PC-9 (cell line): ENCODE results near the gene LRMDA.

ENCODE experiments used
- EZH2 ChIP-seq: fragments of 200-600 bp; sonication (generic); IDR thresholded peaks from 2 replicates; pipeline ENCODE4 v1.8.0; 2017; ENCODE audit warnings: antibody characterized with exemption, low read depth
- TF ChIP-seq, protein P1 (sequence below): fragments of 200-600 bp; sonication (generic); conservative IDR thresholded peaks from 2 replicates; pipeline ENCODE4 v1.6.1; 2017; ENCODE audit warnings: mixed run types, antibody characterized with exemption, mild to moderate bottlenecking, moderate library complexity

DNA sequence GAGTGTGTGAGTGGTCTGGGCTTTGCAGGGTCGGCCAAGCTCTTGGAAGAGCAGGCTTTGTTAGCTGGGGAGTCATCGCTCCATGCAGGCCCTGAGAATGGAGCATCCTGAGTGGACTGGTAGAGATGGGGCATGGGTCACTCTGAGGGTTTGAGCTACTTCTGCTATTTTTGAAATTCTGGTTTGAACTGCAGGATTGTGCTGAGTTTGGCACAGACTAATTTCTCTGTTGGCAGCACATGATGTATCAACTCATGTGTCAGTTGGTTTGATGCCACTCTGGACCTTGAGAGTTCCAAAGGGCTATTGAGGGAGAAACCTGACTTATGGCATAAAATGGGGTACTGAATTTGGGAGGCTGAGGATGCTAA, 56.3 kb downstream of the LRMDA start:
- TF ChIP-seq, protein P1, sequence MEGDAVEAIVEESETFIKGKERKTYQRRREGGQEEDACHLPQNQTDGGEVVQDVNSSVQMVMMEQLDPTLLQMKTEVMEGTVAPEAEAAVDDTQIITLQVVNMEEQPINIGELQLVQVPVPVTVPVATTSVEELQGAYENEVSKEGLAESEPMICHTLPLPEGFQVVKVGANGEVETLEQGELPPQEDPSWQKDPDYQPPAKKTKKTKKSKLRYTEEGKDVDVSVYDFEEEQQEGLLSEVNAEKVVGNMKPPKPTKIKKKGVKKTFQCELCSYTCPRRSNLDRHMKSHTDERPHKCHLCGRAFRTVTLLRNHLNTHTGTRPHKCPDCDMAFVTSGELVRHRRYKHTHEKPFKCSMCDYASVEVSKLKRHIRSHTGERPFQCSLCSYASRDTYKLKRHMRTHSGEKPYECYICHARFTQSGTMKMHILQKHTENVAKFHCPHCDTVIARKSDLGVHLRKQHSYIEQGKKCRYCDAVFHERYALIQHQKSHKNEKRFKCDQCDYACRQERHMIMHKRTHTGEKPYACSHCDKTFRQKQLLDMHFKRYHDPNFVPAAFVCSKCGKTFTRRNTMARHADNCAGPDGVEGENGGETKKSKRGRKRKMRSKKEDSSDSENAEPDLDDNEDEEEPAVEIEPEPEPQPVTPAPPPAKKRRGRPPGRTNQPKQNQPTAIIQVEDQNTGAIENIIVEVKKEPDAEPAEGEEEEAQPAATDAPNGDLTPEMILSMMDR = no peak
- no peak for TF ChIP-seq EZH2
